HFF-Myc (cell line): Measurements from ENCODE around the gene ANO4.

Source experiments
- DNase-seq: peaks from one replicate; pipeline ENCODE4 v3.0.0-alpha.2; 2011; ENCODE audit warnings: low read depth; ENCODE audit errors: extremely low read depth
- H3K4me3 ChIP-seq: replicated peaks from 2 replicates; pipeline ENCODE4 v1.5.1; 2011; ENCODE audit warnings: low read depth, mild to moderate bottlenecking, control low read depth, low read length
- TF ChIP-seq, protein P1 (sequence below): IDR thresholded peaks from 2 replicates; pipeline ENCODE4 v1.5.1; 2012; ENCODE audit warnings: mild to moderate bottlenecking, low read depth, low read length, control low read depth; ENCODE audit errors: missing control alignments

The ANO4 gene

DNA sequence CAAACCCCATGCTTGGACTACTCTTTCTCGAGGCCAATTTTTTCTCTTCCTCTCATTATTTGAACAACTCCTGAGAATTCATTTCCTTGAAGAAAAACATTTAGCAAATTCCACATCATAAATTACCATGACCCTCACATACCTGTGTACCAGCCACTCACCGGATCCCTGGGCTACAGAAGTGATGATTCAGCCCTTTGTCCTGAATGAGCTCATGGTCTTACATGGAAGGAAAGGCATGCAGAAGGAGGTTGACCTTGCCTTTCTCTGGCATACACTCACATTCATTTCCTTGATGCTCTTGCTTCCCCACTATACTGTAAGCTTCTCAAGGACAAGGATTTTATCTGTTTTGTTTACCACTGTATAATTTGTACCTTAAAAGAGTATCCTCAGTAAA is 224.0 kb downstream of the ANO4 start:
- H3K4me3 ChIP-seq, result no peak overlapping the region
- TF ChIP-seq, protein P1, sequence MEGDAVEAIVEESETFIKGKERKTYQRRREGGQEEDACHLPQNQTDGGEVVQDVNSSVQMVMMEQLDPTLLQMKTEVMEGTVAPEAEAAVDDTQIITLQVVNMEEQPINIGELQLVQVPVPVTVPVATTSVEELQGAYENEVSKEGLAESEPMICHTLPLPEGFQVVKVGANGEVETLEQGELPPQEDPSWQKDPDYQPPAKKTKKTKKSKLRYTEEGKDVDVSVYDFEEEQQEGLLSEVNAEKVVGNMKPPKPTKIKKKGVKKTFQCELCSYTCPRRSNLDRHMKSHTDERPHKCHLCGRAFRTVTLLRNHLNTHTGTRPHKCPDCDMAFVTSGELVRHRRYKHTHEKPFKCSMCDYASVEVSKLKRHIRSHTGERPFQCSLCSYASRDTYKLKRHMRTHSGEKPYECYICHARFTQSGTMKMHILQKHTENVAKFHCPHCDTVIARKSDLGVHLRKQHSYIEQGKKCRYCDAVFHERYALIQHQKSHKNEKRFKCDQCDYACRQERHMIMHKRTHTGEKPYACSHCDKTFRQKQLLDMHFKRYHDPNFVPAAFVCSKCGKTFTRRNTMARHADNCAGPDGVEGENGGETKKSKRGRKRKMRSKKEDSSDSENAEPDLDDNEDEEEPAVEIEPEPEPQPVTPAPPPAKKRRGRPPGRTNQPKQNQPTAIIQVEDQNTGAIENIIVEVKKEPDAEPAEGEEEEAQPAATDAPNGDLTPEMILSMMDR, result no peak
- DNase-seq, result peak; percentile 46

DNA sequence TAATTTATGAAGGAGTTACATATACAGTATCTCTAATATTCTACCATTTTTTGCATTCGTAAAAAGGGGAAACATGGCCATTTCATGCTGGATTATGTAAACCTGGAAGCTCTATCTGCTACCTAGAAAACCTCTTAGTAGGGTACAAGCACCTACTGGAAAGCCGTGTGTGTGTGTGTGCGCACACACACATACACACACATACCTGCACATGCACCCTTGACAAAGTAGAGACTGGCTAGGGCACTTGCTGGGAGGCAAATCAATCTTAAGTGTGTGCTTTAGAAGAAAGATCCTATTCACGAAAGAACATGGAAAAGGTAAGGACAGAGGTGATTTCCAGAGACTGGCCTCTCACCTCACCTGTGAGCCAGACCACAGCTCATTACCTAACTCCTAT is 224.6 kb downstream of the ANO4 start:
- no peak for DNase-seq
- TF ChIP-seq, protein P1, result no peak
- H3K4me3 ChIP-seq, result no peak overlapping the region

DNA sequence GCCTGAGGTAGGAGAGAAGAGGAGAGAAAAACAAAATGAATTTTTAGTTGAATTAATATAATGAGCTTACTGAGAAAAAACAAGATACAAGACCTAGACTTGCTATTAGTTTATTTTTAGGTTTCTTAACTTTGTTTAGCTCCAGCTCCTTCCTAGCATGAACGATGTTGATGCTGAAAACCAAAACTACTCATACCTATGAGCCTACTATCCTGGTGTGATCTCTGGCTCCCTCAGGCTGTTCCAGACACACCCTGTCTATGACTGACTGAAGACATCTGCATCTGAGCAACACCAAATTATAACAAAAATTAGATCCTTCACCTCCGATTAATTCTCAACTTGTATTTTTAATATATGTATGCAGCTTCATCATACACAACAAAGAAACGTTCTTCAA is 225.1 kb downstream of the ANO4 start:
- DNase-seq, result no peak
- TF ChIP-seq, protein P1, result no peak
- H3K4me3 ChIP-seq, result no peak overlapping the region

DNA sequence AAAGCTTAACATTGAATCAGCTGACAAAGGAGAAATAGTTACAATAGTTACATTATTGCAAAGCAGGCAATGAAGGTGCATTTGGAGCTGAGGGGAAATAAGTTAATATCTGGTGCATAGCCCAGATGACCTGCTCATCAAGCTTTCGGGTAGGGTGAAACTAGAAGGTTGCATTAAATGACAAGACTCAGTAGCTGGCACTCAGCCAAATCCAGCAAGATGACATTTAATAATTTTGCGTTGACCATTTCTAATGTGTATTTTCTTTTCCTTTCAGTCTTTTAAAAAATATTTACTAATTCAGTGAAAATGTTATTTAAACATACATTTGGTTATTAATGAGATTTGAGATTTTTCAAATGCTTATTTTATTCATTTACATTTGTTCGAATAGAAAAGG is 226.9 kb downstream of the ANO4 start:
- TF ChIP-seq, protein P1, result no peak
- DNase-seq, result no peak
- no peak overlapping the region for H3K4me3 ChIP-seq

DNA sequence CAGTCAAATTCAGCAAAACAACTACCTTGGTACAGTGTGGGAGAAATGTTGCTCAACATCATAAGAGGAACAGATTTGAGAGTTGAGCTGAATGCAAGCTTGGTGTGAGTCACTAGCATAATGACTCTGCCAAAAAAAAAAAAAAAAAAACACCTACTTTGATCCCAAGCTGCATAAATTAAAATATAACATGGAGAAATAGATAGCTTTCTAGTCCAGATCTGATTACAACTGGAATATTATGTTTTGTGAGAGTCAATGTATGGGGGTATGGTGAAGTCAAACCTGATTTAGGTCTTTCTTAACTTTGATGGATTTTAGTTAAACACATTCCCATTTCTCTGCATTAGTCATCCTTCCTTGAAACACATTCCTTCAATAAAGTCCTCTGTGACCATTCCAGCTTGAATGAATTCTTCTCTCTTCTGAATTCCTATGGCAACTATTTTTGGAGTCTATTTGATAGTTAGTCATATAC is 227.4 kb downstream of the ANO4 start:
- TF ChIP-seq, protein P1, result no peak
- DNase-seq, result peak; percentile 62

DNA sequence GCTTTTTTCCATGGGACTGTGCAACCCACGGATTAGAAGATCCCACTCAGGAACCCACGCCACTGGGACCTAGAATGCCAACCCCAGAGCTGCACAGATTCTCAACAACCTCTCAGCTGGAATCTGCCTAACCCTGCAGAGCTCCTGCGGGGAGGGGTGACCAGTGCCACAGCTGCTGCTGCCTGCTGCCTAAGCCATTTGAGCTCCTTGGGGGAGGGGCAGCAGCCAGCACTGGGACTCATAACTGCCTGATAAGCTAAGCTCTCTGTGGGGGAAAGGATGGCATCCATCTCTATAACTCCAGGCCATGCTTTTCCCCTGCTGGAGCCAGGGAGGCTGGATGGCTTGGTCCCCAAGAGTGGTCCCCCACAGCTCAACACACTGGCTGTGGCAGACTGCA is 232.6 kb downstream of the ANO4 start:
- DNase-seq, result no peak
- no peak overlapping the region for H3K4me3 ChIP-seq
- TF ChIP-seq, protein P1, result no peak

More for the DNA sequence above, 227.4 kb downstream of the ANO4 start:
- H3K4me3 ChIP-seq, result no peak overlapping the region

DNA sequence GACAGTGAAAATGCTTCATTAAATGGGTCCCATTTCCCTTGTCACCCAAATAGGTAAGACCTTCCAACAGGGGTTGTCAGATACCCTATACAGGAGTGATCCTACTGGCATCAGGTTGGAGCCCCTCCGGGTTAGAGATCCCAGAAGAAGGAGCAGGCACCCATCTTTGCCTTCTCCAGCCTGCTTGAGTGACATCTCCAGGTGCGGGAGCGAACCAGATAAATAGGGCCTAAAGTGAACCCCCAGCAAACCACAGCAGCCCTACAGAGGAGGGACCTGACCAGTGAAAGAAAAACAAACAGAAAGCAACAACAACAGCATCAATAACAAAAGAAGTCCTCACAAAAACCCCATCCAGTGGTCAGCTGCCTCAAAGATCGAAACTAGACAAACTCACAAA is 233.2 kb downstream of the ANO4 start:
- TF ChIP-seq, protein P1, result no peak

More for the DNA sequence above, 233.2 kb downstream of the ANO4 start:
- no peak overlapping the region for H3K4me3 ChIP-seq
- DNase-seq, result no peak
